H9 (cell line): ENCODE data around the gene SNUPN. TPM values are rescaled to one million over a fixed set of nuclear protein-coding genes. Genes with fewer than 3 reads are reported as not detected.

Experiments used
- DNase-seq: peaks from one replicate; pipeline ENCODE4 v3.0.0-alpha.2; 2017
- H2AFZ ChIP-seq: one replicate; pipeline ENCODE4 v1.6.1; 2013; ENCODE audit warnings: mild to moderate bottlenecking, low read length, control low read depth, moderate library complexity
- H2AK5ac ChIP-seq: 2 replicates; pipeline ENCODE4 v1.6.1; 2013; ENCODE audit warnings: low read length, control low read depth, mixed read lengths; ENCODE audit not compliant: insufficient read length
- H2BK120ac ChIP-seq: one replicate; pipeline ENCODE4 v1.6.1; 2013; ENCODE audit warnings: low read depth, mild to moderate bottlenecking, low read length, control low read depth, inconsistent platforms; ENCODE audit not compliant: poor library complexity, severe bottlenecking
- H2BK12ac ChIP-seq: 2 replicates; pipeline ENCODE4 v1.6.1; 2013; ENCODE audit warnings: low read length, control low read depth, mixed read lengths, low read depth; ENCODE audit not compliant: insufficient read length
- H2BK15ac ChIP-seq: 2 replicates; pipeline ENCODE4 v1.6.1; 2013; ENCODE audit warnings: low read depth, low read length, control low read depth
- H2BK20ac ChIP-seq: one replicate; pipeline ENCODE4 v1.6.1; 2013; ENCODE audit warnings: low read depth, mild to moderate bottlenecking, low read length, control low read depth, inconsistent platforms; ENCODE audit not compliant: poor library complexity, severe bottlenecking
- H2BK5ac ChIP-seq: 2 replicates; pipeline ENCODE4 v1.6.1; 2013; ENCODE audit warnings: low read length, control low read depth, mixed read lengths; ENCODE audit not compliant: insufficient read length
- H3K14ac ChIP-seq: 2 replicates; pipeline ENCODE4 v1.6.1; 2013; ENCODE audit warnings: low read length, control low read depth; ENCODE audit not compliant: insufficient read depth
- H3K18ac ChIP-seq: 2 replicates; pipeline ENCODE4 v1.6.1; 2013; ENCODE audit warnings: low read depth, mild to moderate bottlenecking, mixed read lengths, low read length, control low read depth; ENCODE audit not compliant: insufficient read length
- H3K23ac ChIP-seq: 2 replicates; pipeline ENCODE4 v1.6.1; 2013; ENCODE audit warnings: low read length, control low read depth, mixed read lengths, low read depth; ENCODE audit not compliant: insufficient read length
- H3K23me2 ChIP-seq: 2 replicates; pipeline ENCODE4 v1.6.1; 2013; ENCODE audit warnings: low read depth, mild to moderate bottlenecking, mixed read lengths, low read length, control low read depth; ENCODE audit not compliant: insufficient read length, poor library complexity, severe bottlenecking
- H3K27ac ChIP-seq: 2 replicates; pipeline ENCODE4 v1.5.1; 2013; ENCODE audit warnings: low read length, control low read depth, mixed read lengths, low read depth; ENCODE audit not compliant: insufficient read length
- H3K27me3 ChIP-seq: 2 replicates; pipeline ENCODE4 v1.6.1; 2013; ENCODE audit warnings: low read length, control low read depth, inconsistent platforms; ENCODE audit not compliant: insufficient read depth
- H3K4ac ChIP-seq: 2 replicates; pipeline ENCODE4 v1.6.1; 2013; ENCODE audit warnings: low read depth, mild to moderate bottlenecking, control low read depth, inconsistent platforms, low read length, moderate library complexity
- H3K4me1 ChIP-seq: 2 replicates; pipeline ENCODE4 v1.6.1; 2013; ENCODE audit warnings: low read length, control low read depth, inconsistent platforms; ENCODE audit not compliant: insufficient read depth
- H3K4me2 ChIP-seq: 2 replicates; pipeline ENCODE4 v1.6.1; 2013; ENCODE audit warnings: low read length, control low read depth, mixed read lengths; ENCODE audit not compliant: insufficient read length, insufficient read depth
- H3K56ac ChIP-seq: 2 replicates; pipeline ENCODE4 v1.6.1; 2013; ENCODE audit warnings: low read depth, mild to moderate bottlenecking, mixed read lengths, low read length, control low read depth; ENCODE audit not compliant: insufficient read length
- H3K79me1 ChIP-seq: 2 replicates; pipeline ENCODE4 v1.6.1; 2013; ENCODE audit warnings: low read depth, mild to moderate bottlenecking, moderate library complexity, low read length, control low read depth, inconsistent platforms; ENCODE audit not compliant: insufficient read depth, poor library complexity, severe bottlenecking
- H3K79me2 ChIP-seq: 2 replicates; pipeline ENCODE4 v1.6.1; 2013; ENCODE audit warnings: low read length, control low read depth, inconsistent platforms; ENCODE audit not compliant: insufficient read depth
- H3K9ac ChIP-seq: 2 replicates; pipeline ENCODE4 v1.6.1; 2013; ENCODE audit warnings: low read length, control low read depth, mixed read lengths; ENCODE audit not compliant: insufficient read length; ENCODE audit errors: extremely low read depth
- H3K9me3 ChIP-seq: one replicate; pipeline ENCODE4 v1.6.1; 2013; ENCODE audit warnings: low read depth, low read length, inconsistent platforms; ENCODE audit not compliant: control insufficient read depth
- H3T11ph ChIP-seq: one replicate; pipeline ENCODE4 v1.6.1; 2013; ENCODE audit warnings: mild to moderate bottlenecking, low read length, control low read depth, inconsistent platforms
- H4K20me1 ChIP-seq: one replicate; pipeline ENCODE4 v1.6.1; 2013; ENCODE audit not compliant: control insufficient read depth, insufficient read length, insufficient read depth
- H4K5ac ChIP-seq: 2 replicates; pipeline ENCODE4 v1.6.1; 2013; ENCODE audit warnings: low read depth, mild to moderate bottlenecking, mixed read lengths, low read length, control low read depth; ENCODE audit not compliant: insufficient read length
- H4K8ac ChIP-seq: replicated peaks from 2 replicates; pipeline ENCODE4 v1.6.1; 2013; ENCODE audit warnings: low read length, control low read depth, mixed read lengths, low read depth; ENCODE audit not compliant: insufficient read length
- H4K91ac ChIP-seq: 2 replicates; pipeline ENCODE4 v1.6.1; 2013; ENCODE audit warnings: low read depth, mild to moderate bottlenecking, moderate library complexity, mixed read lengths, low read length, control low read depth; ENCODE audit not compliant: insufficient read length
- H3K27ac Mint-ChIP-seq, 3 experiments: 2 replicates in 2 of 3; 3 replicates in 1 of 3; pipeline ENCODE4 v1.8.0; 2020 to 2021; ENCODE audit warnings: mixed read lengths in 3 of 3, mild to moderate bottlenecking in 1 of 3, moderate library complexity in 1 of 3
- H3K27me3 Mint-ChIP-seq: 2 replicates; pipeline ENCODE4 v1.8.0; 2021; ENCODE audit warnings: low read depth, mild to moderate bottlenecking, moderate library complexity, mixed read lengths
- H3K36me3 Mint-ChIP-seq, 3 experiments: 2 replicates in 2 of 3; 3 replicates in 1 of 3; pipeline ENCODE4 v1.8.0; 2020 to 2021; ENCODE audit warnings: low read depth in 3 of 3, mixed read lengths in 3 of 3; ENCODE audit not compliant: insufficient read depth in 1 of 3
- H3K4me1 Mint-ChIP-seq, 2 experiments: 2 replicates each; pipeline ENCODE4 v1.8.0; 2020; ENCODE audit warnings: mixed read lengths in 2 of 2
- H3K4me3 Mint-ChIP-seq, 2 experiments: 2 replicates in 1 of 2; 3 replicates in 1 of 2; pipeline ENCODE4 v1.8.0; 2020 to 2021; ENCODE audit warnings: mild to moderate bottlenecking in 2 of 2, mixed read lengths in 2 of 2, moderate library complexity in 1 of 2
- H3K9me3 Mint-ChIP-seq, 2 experiments: 2 replicates in 1 of 2; 3 replicates in 1 of 2; pipeline ENCODE4 v1.8.0; 2020; ENCODE audit warnings: mild to moderate bottlenecking in 2 of 2, mixed read lengths in 2 of 2, moderate library complexity in 1 of 2
- CTCF ChIP-seq: fragments of 200-600 bp; sonication (generic); conservative IDR thresholded peaks from 3 replicates; pipeline ENCODE4 v1.8.0; 2021; ENCODE audit warnings: antibody characterized with exemption, mild to moderate bottlenecking
- WGBS: extraction: QIAGEN DNeasy Blood & Tissue Kit; methylation state at CpG from one replicate; pipeline ENCODE4 v1.1.7; 2013; ENCODE audit warnings: missing lambda C conversion rate, low lambda C conversion rate, mixed read lengths; ENCODE audit not compliant: insufficient read length; ENCODE audit errors: extremely low coverage; 5-methylcytosine and 5-hydroxymethylcytosine counted together
- total RNA-seq: library from RNA; stranded (reverse); gene quantifications from 2 replicates; pipeline ENCODE4 v1.2.1, GENCODE V29; 2021

Gene SNUPN
- total RNA-seq, 1 experiment from 2014 or later, result 32.7 TPM

GRCh38 chr15:75606026-75606425, 19.5 kb downstream of the SNUPN start:
- no peak overlapping the region for H3K18ac ChIP-seq
- no peaks in the 10 kb centered on the region for H3K79me2 ChIP-seq
- no peaks in the 10 kb centered on the region for H3K23me2 ChIP-seq
- H2BK15ac ChIP-seq, result no peak overlapping the region
- H4K91ac ChIP-seq, result no peak overlapping the region
- peaks cover 26 to 67% (median 46%) of the 10 kb centered on the region in 3 experiments for H3K36me3 Mint-ChIP-seq
- no peak for TF ChIP-seq CTCF
- no peak overlapping the region for H3K4me2 ChIP-seq
- H4K5ac ChIP-seq, result no peak overlapping the region
- peak overlapping the region in 1 of 3 experiments; percentile 15; a peak in 1 of 7 replicates for H3K27ac Mint-ChIP-seq
- H3K4me3 Mint-ChIP-seq, result no peak overlapping the region
- no peak overlapping the region for H2BK12ac ChIP-seq
- no peak overlapping the region for H3K4ac ChIP-seq
- no peak overlapping the region for H3T11ph ChIP-seq
- no peaks in the 10 kb centered on the region for H3K4me1 ChIP-seq
- no peak overlapping the region for H2BK5ac ChIP-seq
- WGBS, result no CpG with 5 or more reads among the region's 8 CpGs
- H3K9me3 ChIP-seq, result no peaks in the 10 kb centered on the region
- no peaks in the 10 kb centered on the region for H3K4me1 Mint-ChIP-seq
- H3K23ac ChIP-seq, result no peak overlapping the region
- no peaks in the 10 kb centered on the region for H3K79me1 ChIP-seq
- H4K8ac ChIP-seq, result no peak overlapping the region
- no peak overlapping the region for H2BK20ac ChIP-seq
- no peak overlapping the region for H3K9ac ChIP-seq
- no peak overlapping the region for H2BK120ac ChIP-seq
- H3K27ac ChIP-seq, result no peak overlapping the region
- H3K14ac ChIP-seq, result no peak overlapping the region
- DNase-seq, result no peak
- no peaks in the 10 kb centered on the region for H4K20me1 ChIP-seq
- no peaks in the 10 kb centered on the region for H3K27me3 ChIP-seq
- H3K56ac ChIP-seq, result no peak overlapping the region
- no peak overlapping the region for H2AK5ac ChIP-seq
- no peaks in the 10 kb centered on the region for H3K9me3 Mint-ChIP-seq
- no peak overlapping the region for H2AFZ ChIP-seq
- no peaks in the 10 kb centered on the region for H3K27me3 Mint-ChIP-seq
